Neural crest cell (in vitro differentiated cells): ENCODE results near the gene TXNDC5. TPM values are rescaled to one million over a fixed set of nuclear protein-coding genes. Genes with fewer than 3 reads are reported as not detected.

Experiments used
- DNase-seq: peaks from one replicate; pipeline ENCODE4 v3.0.0; 2021; ENCODE audit warnings: low read depth, mixed read lengths, low spot score
- H3K27ac Mint-ChIP-seq: one replicate; pipeline ENCODE4 v1.8.0; 2021; ENCODE audit warnings: mild to moderate bottlenecking, mixed read lengths; ENCODE audit not compliant: unreplicated experiment
- H3K27me3 Mint-ChIP-seq: 2 replicates; pipeline ENCODE4 v1.8.0; 2021; ENCODE audit warnings: low read depth, mild to moderate bottlenecking, mixed read lengths
- H3K36me3 Mint-ChIP-seq: 2 replicates; pipeline ENCODE4 v1.8.0; 2021; ENCODE audit warnings: low read depth, mild to moderate bottlenecking, mixed read lengths
- H3K4me1 Mint-ChIP-seq: 2 replicates; pipeline ENCODE4 v1.8.0; 2021; ENCODE audit warnings: mixed read lengths
- H3K4me3 Mint-ChIP-seq: one replicate; pipeline ENCODE4 v1.8.0; 2021; ENCODE audit warnings: mild to moderate bottlenecking, mixed read lengths
- H3K9me3 Mint-ChIP-seq: 2 replicates; pipeline ENCODE4 v1.8.0; 2021; ENCODE audit warnings: mixed read lengths
- CTCF ChIP-seq: fragments of 200-600 bp; sonication (generic); conservative IDR thresholded peaks from 2 replicates; pipeline ENCODE4 v1.5.0; 2021; ENCODE audit warnings: antibody characterized with exemption, mild to moderate bottlenecking
- total RNA-seq: library from RNA; stranded (reverse); gene quantifications from 2 replicates; pipeline ENCODE4 v1.2.1, GENCODE V29; 2021

Gene TXNDC5
- total RNA-seq, 1 donor from 2014 or later = 104 TPM

GRCh38 chr6:7904654-7905319, 5.8 kb downstream of the TXNDC5 start:
- peaks cover 17% of the 10 kb centered on the region for H3K4me1 Mint-ChIP-seq
- no peak overlapping the region for H3K27ac Mint-ChIP-seq
- peaks cover 11% of the 10 kb centered on the region for H3K36me3 Mint-ChIP-seq
- H3K4me3 Mint-ChIP-seq = no peak overlapping the region
- DNase-seq = no peak
- H3K9me3 Mint-ChIP-seq = no peaks in the 10 kb centered on the region
- no peak for TF ChIP-seq CTCF
- H3K27me3 Mint-ChIP-seq = no peaks in the 10 kb centered on the region

DNA sequence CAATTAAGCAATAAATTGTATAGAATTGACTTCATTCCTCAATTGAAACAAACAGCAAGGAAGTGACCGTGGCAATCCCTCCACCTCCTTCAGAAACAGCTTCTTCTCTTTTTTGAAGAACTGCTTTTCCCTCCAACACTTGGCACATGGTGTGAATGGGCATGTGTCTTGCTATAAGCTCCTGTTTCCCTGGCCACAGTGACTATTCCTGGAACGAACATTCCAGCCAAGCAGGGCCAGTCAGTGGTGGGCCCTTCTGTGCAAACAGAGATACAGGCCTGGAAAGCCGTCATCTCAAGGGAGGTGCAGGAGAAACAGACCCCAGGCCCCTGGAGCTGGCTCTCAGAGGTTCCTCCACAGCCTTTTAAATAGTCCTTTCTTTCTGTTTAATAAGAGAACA, 6.9 kb downstream of the TXNDC5 start:
- no peak for TF ChIP-seq CTCF
- H3K4me3 Mint-ChIP-seq = no peak overlapping the region
- H3K27ac Mint-ChIP-seq = no peak overlapping the region
- no peaks in the 10 kb centered on the region for H3K9me3 Mint-ChIP-seq
- peaks cover 7% of the 10 kb centered on the region for H3K4me1 Mint-ChIP-seq
- DNase-seq = no peak
- H3K27me3 Mint-ChIP-seq = no peaks in the 10 kb centered on the region
- peaks cover 11% of the 10 kb centered on the region for H3K36me3 Mint-ChIP-seq

DNA sequence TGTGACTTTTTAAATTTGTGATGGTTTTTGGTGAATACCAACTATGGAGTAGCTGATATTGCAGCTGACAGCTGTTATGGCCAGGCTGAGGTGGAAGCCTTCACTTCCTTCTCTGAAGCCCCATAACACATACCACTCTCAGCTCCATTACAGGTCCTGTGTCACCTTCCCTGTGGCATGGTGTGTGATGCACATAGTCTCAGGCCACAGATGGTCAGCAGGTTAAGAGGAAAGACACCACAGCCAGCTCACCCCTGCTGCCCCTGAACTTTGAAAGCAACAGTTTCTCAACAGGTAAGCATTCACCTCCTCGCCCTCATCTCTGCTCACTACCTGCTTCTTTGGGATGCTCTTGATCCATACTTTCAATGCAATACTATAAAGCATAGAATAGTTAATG, 7.7 kb downstream of the TXNDC5 start:
- DNase-seq = no peak
- peaks cover 11% of the 10 kb centered on the region for H3K36me3 Mint-ChIP-seq
- no peak for TF ChIP-seq CTCF
- H3K27me3 Mint-ChIP-seq = no peaks in the 10 kb centered on the region
- H3K4me3 Mint-ChIP-seq = no peak overlapping the region
- no peaks in the 10 kb centered on the region for H3K9me3 Mint-ChIP-seq
- no peak overlapping the region for H3K27ac Mint-ChIP-seq
- H3K4me1 Mint-ChIP-seq = peaks cover 4% of the 10 kb centered on the region

DNA sequence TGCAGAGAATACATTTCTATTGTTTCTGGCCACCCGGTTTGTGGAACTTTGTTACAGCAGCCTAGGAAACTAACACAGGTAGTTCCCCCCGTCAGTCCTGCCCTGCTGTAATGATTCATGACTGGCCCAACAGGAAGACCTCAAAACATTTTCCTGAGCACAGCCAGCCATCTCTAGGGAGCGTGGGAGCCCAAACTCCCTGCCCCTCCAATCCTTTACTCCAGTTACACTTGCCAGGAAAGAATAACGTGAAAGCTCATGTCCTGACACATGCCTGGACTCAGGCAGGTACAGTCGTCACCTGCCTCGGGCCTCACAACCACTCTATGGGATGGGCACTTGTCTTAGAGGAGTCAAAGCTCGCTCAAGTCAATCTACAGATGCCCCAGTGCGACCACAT, 8.4 kb downstream of the TXNDC5 start:
- H3K9me3 Mint-ChIP-seq = no peaks in the 10 kb centered on the region
- peaks cover 16% of the 10 kb centered on the region for H3K36me3 Mint-ChIP-seq
- no peak for DNase-seq
- H3K4me1 Mint-ChIP-seq = no peaks in the 10 kb centered on the region
- TF ChIP-seq CTCF = no peak
- H3K27ac Mint-ChIP-seq = no peak overlapping the region
- H3K27me3 Mint-ChIP-seq = no peaks in the 10 kb centered on the region
- H3K4me3 Mint-ChIP-seq = no peak overlapping the region

DNA sequence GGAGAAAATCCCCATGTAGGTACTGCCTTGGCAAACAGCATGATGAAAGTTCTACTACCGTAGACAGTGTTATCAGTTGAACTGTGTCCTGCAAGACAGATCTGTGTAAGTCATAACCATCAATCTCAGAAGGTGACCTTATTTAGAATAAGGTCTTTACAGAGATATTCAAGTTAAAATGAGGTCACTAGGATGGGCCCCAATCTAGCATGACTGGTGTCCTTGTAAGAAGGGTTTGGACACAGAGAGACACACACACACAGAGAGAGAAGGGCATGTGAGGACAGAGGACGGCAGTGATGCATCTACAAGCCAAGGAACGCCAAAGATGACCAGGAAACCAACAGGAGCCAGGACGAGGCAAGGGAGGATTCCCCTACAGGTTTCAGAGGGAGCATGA, 8.8 kb downstream of the TXNDC5 start:
- H3K27ac Mint-ChIP-seq = no peak overlapping the region

More for the DNA sequence above, 8.8 kb downstream of the TXNDC5 start:
- Mint-ChIP-seq H3K9me3 (no peaks in the 10 kb centered on the region), H3K36me3 (peaks cover 16% of the 10 kb centered on the region), H3K27me3 (no peaks in the 10 kb centered on the region), H3K4me1 (no peaks in the 10 kb centered on the region), H3K4me3 (no peak overlapping the region)
- no peak for DNase-seq
- TF ChIP-seq CTCF = no peak
